Cerebellar cortex (tissue), 1 donor: ENCODE measurements around the gene ARHGAP5.

Experiments
- DNase-seq: peaks from one replicate; pipeline ENCODE4 v3.0.0-alpha.2; 2015; ENCODE audit warnings: low spot score

Gene ARHGAP5

GRCh38 chr14:32075672-32076277 lies 1.3 kb upstream of the ARHGAP5 start:
- DNase-seq, result peak; percentile 59

GRCh38 chr14:32076278-32077080 lies 625 bp upstream of the ARHGAP5 start:
- peak; percentile 97 for DNase-seq

- peak; percentile 66 for DNase-seq
These were observed 1.1 kb downstream of the ARHGAP5 start for GRCh38 chr14:32078023-32078857.

GRCh38 chr14:32078858-32079216 lies 1.7 kb downstream of the ARHGAP5 start:
- DNase-seq, result peak; percentile 13

GRCh38 chr14:32079264-32079663 lies 2.2 kb downstream of the ARHGAP5 start:
- no peak for DNase-seq

GRCh38 chr14:32080001-32080510 lies 3.0 kb downstream of the ARHGAP5 start:
- no peak for DNase-seq

- DNase-seq, result no peak
These were observed 4.8 kb downstream of the ARHGAP5 start for GRCh38 chr14:32081901-32082300.

- DNase-seq, result no peak
These were observed 6.2 kb downstream of the ARHGAP5 start for GRCh38 chr14:32083315-32083624.

- no peak for DNase-seq
These were observed 6.7 kb downstream of the ARHGAP5 start for GRCh38 chr14:32083789-32084188.

GRCh38 chr14:32085182-32085844 lies 8.2 kb downstream of the ARHGAP5 start:
- DNase-seq, result no peak

- DNase-seq, result no peak
These were observed 8.8 kb downstream of the ARHGAP5 start for GRCh38 chr14:32085845-32086383.

GRCh38 chr14:32087173-32087861 lies 10.2 kb downstream of the ARHGAP5 start:
- peak; percentile 12 for DNase-seq

GRCh38 chr14:32087907-32088306 lies 10.8 kb downstream of the ARHGAP5 start:
- no peak for DNase-seq

GRCh38 chr14:32090686-32091085 lies 13.6 kb downstream of the ARHGAP5 start:
- DNase-seq, result no peak

GRCh38 chr14:32099473-32099872 lies 22.4 kb downstream of the ARHGAP5 start:
- no peak for DNase-seq

GRCh38 chr14:32100175-32100574 lies 23.1 kb downstream of the ARHGAP5 start:
- no peak for DNase-seq

- no peak for DNase-seq
These were observed 25.2 kb downstream of the ARHGAP5 start for GRCh38 chr14:32102152-32102787.

GRCh38 chr14:32102968-32103367 lies 25.9 kb downstream of the ARHGAP5 start:
- no peak for DNase-seq

- DNase-seq, result no peak
These were observed 27.2 kb downstream of the ARHGAP5 start for GRCh38 chr14:32104308-32104707.

GRCh38 chr14:32104803-32105202 lies 27.7 kb downstream of the ARHGAP5 start:
- no peak for DNase-seq
